Thoracic aorta (tissue), 2 donors: ENCODE measurements around the gene VPS13A. TPM values are rescaled to one million over a fixed set of nuclear protein-coding genes. Genes with fewer than 3 reads are reported as not detected.

ENCODE experiments used
- ATAC-seq: fragments of 150-250 bp; one replicate; pipeline ENCODE4 v1.8.0; 2017; ENCODE audit warnings: low read depth; ENCODE audit not compliant: insufficient number of reproducible peaks, low FRiP score
- DNase-seq: peaks from one replicate; pipeline ENCODE4 v3.0.0-alpha.2; 2020; ENCODE audit warnings: low spot score
- H3K27ac ChIP-seq, 2 donors: fragments of 200-600 bp; sonication (generic); 1 replicate in 1 of 2; 2 replicates in 1 of 2; pipeline ENCODE4 v1.5.1; 2016; ENCODE audit warnings: mild to moderate bottlenecking in 2 of 2, moderate library complexity in 2 of 2
- H3K27me3 ChIP-seq: fragments of 200-600 bp; sonication (generic); replicated peaks from 2 replicates; pipeline ENCODE4 v1.6.0; 2016; ENCODE audit warnings: mild to moderate bottlenecking; ENCODE audit not compliant: insufficient read depth
- H3K36me3 ChIP-seq: fragments of 200-600 bp; sonication (generic); one replicate; pipeline ENCODE4 v1.5.1; 2016
- H3K4me1 ChIP-seq, 2 donors: fragments of 200-600 bp; sonication (generic); 1 replicate in 1 of 2; 2 replicates in 1 of 2; pipeline versions ENCODE4 v1.5.1 to v1.6.0; 2016; ENCODE audit warnings: low read depth in 2 of 2, mild to moderate bottlenecking in 1 of 2; ENCODE audit not compliant: control insufficient read depth in 1 of 2
- H3K4me3 ChIP-seq: fragments of 200-600 bp; sonication (generic); 2 replicates; pipeline ENCODE4 v1.5.1; 2016; ENCODE audit warnings: mild to moderate bottlenecking
- H3K9me3 ChIP-seq: fragments of 200-600 bp; sonication (generic); 2 replicates; pipeline ENCODE4 v1.5.1; 2016
- CTCF ChIP-seq: fragments of 200-600 bp; sonication (generic); IDR thresholded peaks from one replicate; pipeline ENCODE4 v1.5.1; 2019; ENCODE audit warnings: antibody characterized with exemption
- total RNA-seq, 2 donors: library from RNA; depleted of rRNA; stranded (reverse); fragments of >200 nt; gene quantifications; one replicate each; pipeline versions ENCODE4 v1.1.0 to v1.2.3, GENCODE V29; 2016

The VPS13A gene
- total RNA-seq, 2 donors from 2014 or later: 54.8 to 94.8 TPM

- TF ChIP-seq CTCF: no peak
- H3K4me1 ChIP-seq: peaks cover 14 to 25% of the 10 kb centered on the region in 2 donors
- H3K36me3 ChIP-seq: no peaks in the 10 kb centered on the region
- DNase-seq (no peak), ATAC-seq (no peak)
- no peak overlapping the region for H3K27ac ChIP-seq
- H3K27me3 ChIP-seq: no peaks in the 10 kb centered on the region
- no peaks in the 10 kb centered on the region for H3K9me3 ChIP-seq
- no peak overlapping the region for H3K4me3 ChIP-seq
Observed at GRCh38 chr9:77183581-77183980, 6.2 kb downstream of the VPS13A start.

- ATAC-seq: no peak
Observed at GRCh38 chr9:77188242-77188641, 10.9 kb downstream of the VPS13A start.

GRCh38 chr9:77194423-77194822 lies 17.1 kb downstream of the VPS13A start:
- no peak for TF ChIP-seq CTCF
- no peaks in the 10 kb centered on the region for H3K4me1 ChIP-seq
- H3K27ac ChIP-seq: no peak overlapping the region
- H3K27me3 ChIP-seq: no peaks in the 10 kb centered on the region
- H3K36me3 ChIP-seq: no peaks in the 10 kb centered on the region
- no peak for DNase-seq
- H3K9me3 ChIP-seq: no peaks in the 10 kb centered on the region
- no peak for ATAC-seq
- no peak overlapping the region for H3K4me3 ChIP-seq

More at GRCh38 chr9:77188242-77188641, 10.9 kb downstream of the VPS13A start:
- Histone ChIP-seq H3K4me3 (no peak overlapping the region), H3K9me3 (no peaks in the 10 kb centered on the region), H3K36me3 (no peaks in the 10 kb centered on the region), H3K4me1 (no peaks in the 10 kb centered on the region), H3K27me3 (no peaks in the 10 kb centered on the region), H3K27ac (no peak overlapping the region)
- DNase-seq: no peak
- TF ChIP-seq CTCF: no peak

GRCh38 chr9:77210116-77210515 lies 32.8 kb downstream of the VPS13A start:
- Histone ChIP-seq H3K9me3 (no peaks in the 10 kb centered on the region), H3K27ac (no peak overlapping the region), H3K4me1 (no peaks in the 10 kb centered on the region), H3K4me3 (no peak overlapping the region), H3K36me3 (no peaks in the 10 kb centered on the region), H3K27me3 (no peaks in the 10 kb centered on the region)
- DNase-seq: no peak
- no peak for TF ChIP-seq CTCF
- no peak for ATAC-seq

- TF ChIP-seq CTCF: no peak
- no peaks in the 10 kb centered on the region for H3K9me3 ChIP-seq
- no peak for ATAC-seq
- no peaks in the 10 kb centered on the region for H3K27me3 ChIP-seq
- no peaks in the 10 kb centered on the region for H3K4me1 ChIP-seq
- no peak overlapping the region for H3K27ac ChIP-seq
- no peak overlapping the region for H3K4me3 ChIP-seq
- no peaks in the 10 kb centered on the region for H3K36me3 ChIP-seq
- no peak for DNase-seq
Observed at GRCh38 chr9:77211561-77211960, 34.2 kb downstream of the VPS13A start.
